22Rv1 (cell line): ENCODE data around the gene DNAH10.
A peak's percentile ranks its signal among the peaks of the same experiment; 100 is the strongest.

Experiments
- H3K27ac ChIP-seq: fragments of 450-650 bp; 2 replicates; pipeline ENCODE4 v1.5.1; 2017
- CTCF ChIP-seq: fragments of 450-650 bp; IDR thresholded peaks from 2 replicates; pipeline ENCODE4 v1.5.1; 2017; ENCODE audit warnings: mild to moderate bottlenecking
- ZFX ChIP-seq: fragments of 450-650 bp; IDR thresholded peaks from 2 replicates; pipeline ENCODE4 v1.6.1; 2017; ENCODE audit warnings: antibody characterized with exemption, borderline replicate concordance

The DNAH10 gene

GRCh38 chr12:123971770-123972456, 209.8 kb downstream of the DNAH10 start:
- TF ChIP-seq ZFX (no peak), CTCF (no peak)
- H3K27ac ChIP-seq = peak overlapping the region; percentile 84

GRCh38 chr12:123972457-123973401, 210.6 kb downstream of the DNAH10 start, which contains the start of the genes CCDC92 and ZNF664:
TSS of gene CCDC92 (minus strand) at chr12:123972831. CDS start at chr12:123944305, 28,526 bp downstream.
TSS of gene ZNF664 (plus strand) at chr12:123973215. CDS start at chr12:124012145, 38,930 bp downstream.
- peak within 1 kb of the TSS; percentile 84 for H3K27ac ChIP-seq
- peak; percentile 35; the same call in 1 of the 2 replicates for TF ChIP-seq CTCF
- TF ChIP-seq ZFX = no peak

- no peak for TF ChIP-seq ZFX
- no peak; the same call in 1 of the 2 replicates for TF ChIP-seq CTCF
- H3K27ac ChIP-seq = peak overlapping the region; percentile 84
Measured at GRCh38 chr12:123973552-123974341, 211.6 kb downstream of the DNAH10 start.

- H3K27ac ChIP-seq = no peak overlapping the region
- TF ChIP-seq CTCF = no peak
- no peak for TF ChIP-seq ZFX
Measured at GRCh38 chr12:123976227-123976826, 214.2 kb downstream of the DNAH10 start.

GRCh38 chr12:123979566-123979965, 217.5 kb downstream of the DNAH10 start:
- H3K27ac ChIP-seq = no peak overlapping the region
- no peak for TF ChIP-seq ZFX
- no peak for TF ChIP-seq CTCF

- H3K27ac ChIP-seq = no peak overlapping the region
- TF ChIP-seq ZFX (no peak), CTCF (no peak)
Measured at GRCh38 chr12:123982269-123982668, 220.2 kb downstream of the DNAH10 start.
